GM12878 (cell line): ENCODE data around the gene ZNF425. TPM values are rescaled to one million over a fixed set of nuclear protein-coding genes. Genes with fewer than 3 reads are reported as not detected.

Experiments used
- ATAC-seq: fragments of 200-7000 bp; cut with Tn5 transposase; 3 replicates; pipeline ENCODE4 v1.9.1; 2020; ENCODE audit warnings: mild to moderate bottlenecking, moderate library complexity
- BruUV-seq: library from RNA; stranded (reverse); fragments of 400-500 nt; replicated peaks from 2 replicates; lab custom pipeline; 2021; lab: Mats Ljungman, UMichigan
- CTCF ChIA-PET: fragments of 300-600 bp; sonication (Branson Sonifier 250); formaldehyde crosslinking; extraction: SDS; loops from one replicate; lab custom pipeline; 2021; ENCODE audit warnings: inconsistent platforms; lab: Yijun Ruan, JAX
- POLR2A ChIA-PET: fragments of 350-600 bp; formaldehyde crosslinking; extraction: SDS; loops from one replicate; lab custom pipeline; 2021; ENCODE audit warnings: inconsistent platforms; lab: Charles Lee
- RAD21 ChIA-PET: fragments of 300-600 bp; sonication (Branson Sonifier 250); formaldehyde crosslinking; loops from one replicate; lab custom pipeline; 2023; ENCODE audit warnings: antibody characterized with exemption; ENCODE audit not compliant: unreplicated experiment; lab: Charles Lee
- SMC1A ChIA-PET: fragments of 300-600 bp; sonication (Branson Sonifier 250); formaldehyde crosslinking; loops from one replicate; lab custom pipeline; 2023; ENCODE audit not compliant: unreplicated experiment, uncharacterized antibody; lab: Charles Lee
- DNase-seq: peaks from one replicate; pipeline ENCODE4 v3.0.0-alpha.2; 2011; ENCODE audit warnings: low read depth, low spot score
- FAIRE-seq: peaks from 3 replicates; lab custom pipeline; 2011; peaks lifted over from hg19 to GRCh38; lab: Jason Lieb, UNC
- H2AFZ ChIP-seq: 2 replicates; pipeline ENCODE4 v1.6.0; 2011; ENCODE audit warnings: low read depth, low read length, control low read depth; ENCODE audit not compliant: control insufficient read depth
- H3K27ac ChIP-seq: 2 replicates; pipeline ENCODE4 v1.5.1; 2011; ENCODE audit warnings: control low read depth; ENCODE audit not compliant: control insufficient read depth, insufficient read depth
- H3K27me3 ChIP-seq, 2 experiments: replicated peaks in 1 of 2; 2 replicates each; pipeline versions ENCODE4 v1.6.0 to v1.6.1; 2011; ENCODE audit warnings: low read length in 1 of 2; ENCODE audit not compliant: control insufficient read depth in 2 of 2, insufficient read depth in 2 of 2
- H3K36me3 ChIP-seq, 2 experiments: 2 replicates each; pipeline ENCODE4 v1.5.1; 2011; ENCODE audit warnings: low read length in 1 of 2; ENCODE audit not compliant: control insufficient read depth in 2 of 2, insufficient read depth in 2 of 2
- H3K4me1 ChIP-seq: 2 replicates; pipeline ENCODE4 v1.6.1; 2011; ENCODE audit warnings: mild to moderate bottlenecking, low read length, moderate library complexity, mixed read lengths; ENCODE audit not compliant: control insufficient read depth, insufficient read depth
- H3K4me2 ChIP-seq: 2 replicates; pipeline ENCODE4 v1.6.0; 2011; ENCODE audit warnings: control low read depth; ENCODE audit not compliant: control insufficient read depth, insufficient read depth
- H3K4me3 ChIP-seq: fragments of 200-600 bp; sonication (generic); 2 replicates; pipeline ENCODE4 v1.5.1; 2016
- H3K79me2 ChIP-seq: 2 replicates; pipeline ENCODE4 v1.6.0; 2011; ENCODE audit warnings: low read length; ENCODE audit not compliant: control insufficient read depth, insufficient read depth
- H3K9ac ChIP-seq: 2 replicates; pipeline ENCODE4 v1.8.0; 2011; ENCODE audit warnings: low read length, control low read depth, mixed read lengths; ENCODE audit not compliant: control insufficient read depth, insufficient read depth
- H3K9me3 ChIP-seq: replicated peaks from 3 replicates; pipeline ENCODE4 v1.5.1; 2011; ENCODE audit warnings: mild to moderate bottlenecking, low read length; ENCODE audit not compliant: control insufficient read depth, insufficient read depth
- H4K20me1 ChIP-seq: 2 replicates; pipeline ENCODE4 v1.6.0; 2011; ENCODE audit not compliant: control insufficient read depth, insufficient read depth
- BMI1 ChIP-seq: fragments of 450-650 bp; IDR thresholded peaks from 2 replicates; pipeline ENCODE4 v1.6.1; 2016; ENCODE audit warnings: mild to moderate bottlenecking, moderate library complexity, borderline replicate concordance
- EED ChIP-seq: sonication (generic); IDR thresholded peaks from 2 replicates; pipeline ENCODE4 v1.6.1; 2016; ENCODE audit warnings: antibody characterized with exemption, low read depth
- RELA ChIP-seq: fragments of 450-650 bp; IDR thresholded peaks from 2 replicates; pipeline ENCODE4 v1.8.0; 2014; ENCODE audit warnings: borderline replicate concordance; ENCODE audit not compliant: partially characterized antibody
- TAF1 ChIP-seq: IDR thresholded peaks from 2 replicates; pipeline ENCODE4 v1.6.1; 2011; ENCODE audit warnings: mild to moderate bottlenecking, low read depth, low read length, borderline replicate concordance
- TCF12 ChIP-seq: IDR thresholded peaks from 2 replicates; pipeline ENCODE4 v1.6.1; 2011; ENCODE audit warnings: low read depth, mild to moderate bottlenecking, low read length
- TCF3 ChIP-seq: IDR thresholded peaks from 2 replicates; pipeline ENCODE4 v1.6.1; 2012; ENCODE audit warnings: low read depth, mild to moderate bottlenecking, low read length, borderline replicate concordance; ENCODE audit not compliant: insufficient read depth
- ZNF687 ChIP-seq: fragments of 450-650 bp; IDR thresholded peaks from 2 replicates; pipeline ENCODE4 v1.6.1; 2017; ENCODE audit warnings: mild to moderate bottlenecking, moderate library complexity
- WGBS: methylation state at CpG from one replicate; pipeline ENCODE4 v1.1.6; 2016; ENCODE audit warnings: low lambda C conversion rate; ENCODE audit not compliant: insufficient replicate concordance, insufficient coverage; ENCODE audit errors: missing lambda C conversion rate; 5-methylcytosine and 5-hydroxymethylcytosine counted together
- in situ Hi-C: fragments of 300-500 bp; cut with MboI; formaldehyde crosslinking; loops from 9 replicates; pipeline ENCODE4 v1.14.3; 2018; ENCODE audit warnings: mixed read lengths
- intact Hi-C: fragments of 100-400 bp; cut with micrococcal nuclease; formaldehyde crosslinking; loops from one replicate; pipeline ENCODE4 v1.14.2; 2022; ENCODE audit not compliant: unreplicated experiment
- polyA plus RNA-seq, 11 experiments: library from polyadenylated mRNA; depleted of rRNA in 4 of 11; unstranded in 6 of 11; stranded (reverse) in 5 of 11; fragments of >200 nt; fragmentation: Nextera tagmentation in 4 of 11; fragmentation: Illumina TruSeq in 1 of 11; extraction: Ambion mirVana in 4 of 11; extraction: Trizol in 1 of 11; gene quantifications; 1 replicate in 1 of 11; 2 replicates in 10 of 11; pipeline versions ENCODE4 v1.2.1 to v1.2.3, GENCODE V29; 2011 to 2016; ENCODE audit warnings: inconsistent platforms in 2 of 11, missing spikeins in 2 of 11, low read depth in 1 of 11
- total RNA-seq, 4 experiments: library from RNA; depleted of rRNA in 3 of 4; stranded (reverse); fragments of >200 nt in 3 of 4; fragmentation: Illumina TruSeq in 1 of 4; extraction: Trizol in 1 of 4; gene quantifications; 2 replicates each; pipeline versions ENCODE4 v1.2.1 to v1.2.3, GENCODE V29; 2013 to 2021
- TF ChIP-seq, protein P1 (sequence below): IDR thresholded peaks from 2 replicates; pipeline ENCODE4 v1.6.1; 2012; ENCODE audit warnings: improper control_type of control experiment, low read depth, low read length; ENCODE audit not compliant: insufficient replicate concordance
- TF ChIP-seq, protein P2 (sequence below): fragments of 150-350 bp; IDR thresholded peaks from 2 replicates; pipeline ENCODE4 v1.6.1; 2016; ENCODE audit warnings: low read depth, low read length
- TF ChIP-seq, protein P3 (sequence below): fragments of 450-650 bp; IDR thresholded peaks from 2 replicates; pipeline ENCODE4 v1.6.1; 2016; ENCODE audit warnings: mild to moderate bottlenecking

The ZNF425 gene
- total and polyA plus RNA-seq, 10 of the 15 experiments (the other 5 are each of a cell fraction or from before 2014, with no cell fraction given): 0.19 to 1.8 (median 0.91) TPM

GRCh38 chr7:149102666-149103065, 23.5 kb downstream of the ZNF425 start:
- RAD21 ChIA-PET: no interaction called here
- FAIRE-seq: no peak
- Histone ChIP-seq H3K27ac (no peak overlapping the region), H3K79me2 (no peaks in the 10 kb centered on the region), H4K20me1 (no peaks in the 10 kb centered on the region), H3K9me3 (no peaks in the 10 kb centered on the region), H3K36me3 (no peaks in the 10 kb centered on the region), H3K27me3 (no peaks in the 10 kb centered on the region), H3K4me3 (no peak overlapping the region), H2AFZ (no peak overlapping the region), H3K9ac (no peak overlapping the region), H3K4me2 (no peak overlapping the region), H3K4me1 (no peaks in the 10 kb centered on the region)
- CTCF ChIA-PET: no interaction called here
- intact Hi-C loops: no loop called here
- SMC1A ChIA-PET: no interaction called here
- ATAC-seq: no peak
- in situ Hi-C loops: no loop called here
- no peak for DNase-seq
- WGBS: 14% methylated on average over 1 of the region's 1 CpG
- no TSS peak for BruUV-seq
- POLR2A ChIA-PET: no interaction called here
- TF ChIP-seq EED: no peak
- TF ChIP-seq TCF12: no peak
- no peak for TF ChIP-seq RELA
- TF ChIP-seq, protein P1, sequence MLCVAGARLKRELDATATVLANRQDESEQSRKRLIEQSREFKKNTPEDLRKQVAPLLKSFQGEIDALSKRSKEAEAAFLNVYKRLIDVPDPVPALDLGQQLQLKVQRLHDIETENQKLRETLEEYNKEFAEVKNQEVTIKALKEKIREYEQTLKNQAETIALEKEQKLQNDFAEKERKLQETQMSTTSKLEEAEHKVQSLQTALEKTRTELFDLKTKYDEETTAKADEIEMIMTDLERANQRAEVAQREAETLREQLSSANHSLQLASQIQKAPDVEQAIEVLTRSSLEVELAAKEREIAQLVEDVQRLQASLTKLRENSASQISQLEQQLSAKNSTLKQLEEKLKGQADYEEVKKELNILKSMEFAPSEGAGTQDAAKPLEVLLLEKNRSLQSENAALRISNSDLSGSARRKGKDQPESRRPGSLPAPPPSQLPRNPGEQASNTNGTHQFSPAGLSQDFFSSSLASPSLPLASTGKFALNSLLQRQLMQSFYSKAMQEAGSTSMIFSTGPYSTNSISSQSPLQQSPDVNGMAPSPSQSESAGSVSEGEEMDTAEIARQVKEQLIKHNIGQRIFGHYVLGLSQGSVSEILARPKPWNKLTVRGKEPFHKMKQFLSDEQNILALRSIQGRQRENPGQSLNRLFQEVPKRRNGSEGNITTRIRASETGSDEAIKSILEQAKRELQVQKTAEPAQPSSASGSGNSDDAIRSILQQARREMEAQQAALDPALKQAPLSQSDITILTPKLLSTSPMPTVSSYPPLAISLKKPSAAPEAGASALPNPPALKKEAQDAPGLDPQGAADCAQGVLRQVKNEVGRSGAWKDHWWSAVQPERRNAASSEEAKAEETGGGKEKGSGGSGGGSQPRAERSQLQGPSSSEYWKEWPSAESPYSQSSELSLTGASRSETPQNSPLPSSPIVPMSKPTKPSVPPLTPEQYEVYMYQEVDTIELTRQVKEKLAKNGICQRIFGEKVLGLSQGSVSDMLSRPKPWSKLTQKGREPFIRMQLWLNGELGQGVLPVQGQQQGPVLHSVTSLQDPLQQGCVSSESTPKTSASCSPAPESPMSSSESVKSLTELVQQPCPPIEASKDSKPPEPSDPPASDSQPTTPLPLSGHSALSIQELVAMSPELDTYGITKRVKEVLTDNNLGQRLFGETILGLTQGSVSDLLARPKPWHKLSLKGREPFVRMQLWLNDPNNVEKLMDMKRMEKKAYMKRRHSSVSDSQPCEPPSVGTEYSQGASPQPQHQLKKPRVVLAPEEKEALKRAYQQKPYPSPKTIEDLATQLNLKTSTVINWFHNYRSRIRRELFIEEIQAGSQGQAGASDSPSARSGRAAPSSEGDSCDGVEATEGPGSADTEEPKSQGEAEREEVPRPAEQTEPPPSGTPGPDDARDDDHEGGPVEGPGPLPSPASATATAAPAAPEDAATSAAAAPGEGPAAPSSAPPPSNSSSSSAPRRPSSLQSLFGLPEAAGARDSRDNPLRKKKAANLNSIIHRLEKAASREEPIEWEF: no peak
- TF ChIP-seq, protein P2, sequence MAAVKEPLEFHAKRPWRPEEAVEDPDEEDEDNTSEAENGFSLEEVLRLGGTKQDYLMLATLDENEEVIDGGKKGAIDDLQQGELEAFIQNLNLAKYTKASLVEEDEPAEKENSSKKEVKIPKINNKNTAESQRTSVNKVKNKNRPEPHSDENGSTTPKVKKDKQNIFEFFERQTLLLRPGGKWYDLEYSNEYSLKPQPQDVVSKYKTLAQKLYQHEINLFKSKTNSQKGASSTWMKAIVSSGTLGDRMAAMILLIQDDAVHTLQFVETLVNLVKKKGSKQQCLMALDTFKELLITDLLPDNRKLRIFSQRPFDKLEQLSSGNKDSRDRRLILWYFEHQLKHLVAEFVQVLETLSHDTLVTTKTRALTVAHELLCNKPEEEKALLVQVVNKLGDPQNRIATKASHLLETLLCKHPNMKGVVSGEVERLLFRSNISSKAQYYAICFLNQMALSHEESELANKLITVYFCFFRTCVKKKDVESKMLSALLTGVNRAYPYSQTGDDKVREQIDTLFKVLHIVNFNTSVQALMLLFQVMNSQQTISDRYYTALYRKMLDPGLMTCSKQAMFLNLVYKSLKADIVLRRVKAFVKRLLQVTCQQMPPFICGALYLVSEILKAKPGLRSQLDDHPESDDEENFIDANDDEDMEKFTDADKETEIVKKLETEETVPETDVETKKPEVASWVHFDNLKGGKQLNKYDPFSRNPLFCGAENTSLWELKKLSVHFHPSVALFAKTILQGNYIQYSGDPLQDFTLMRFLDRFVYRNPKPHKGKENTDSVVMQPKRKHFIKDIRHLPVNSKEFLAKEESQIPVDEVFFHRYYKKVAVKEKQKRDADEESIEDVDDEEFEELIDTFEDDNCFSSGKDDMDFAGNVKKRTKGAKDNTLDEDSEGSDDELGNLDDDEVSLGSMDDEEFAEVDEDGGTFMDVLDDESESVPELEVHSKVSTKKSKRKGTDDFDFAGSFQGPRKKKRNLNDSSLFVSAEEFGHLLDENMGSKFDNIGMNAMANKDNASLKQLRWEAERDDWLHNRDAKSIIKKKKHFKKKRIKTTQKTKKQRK: no peak
- TF ChIP-seq, protein P3, sequence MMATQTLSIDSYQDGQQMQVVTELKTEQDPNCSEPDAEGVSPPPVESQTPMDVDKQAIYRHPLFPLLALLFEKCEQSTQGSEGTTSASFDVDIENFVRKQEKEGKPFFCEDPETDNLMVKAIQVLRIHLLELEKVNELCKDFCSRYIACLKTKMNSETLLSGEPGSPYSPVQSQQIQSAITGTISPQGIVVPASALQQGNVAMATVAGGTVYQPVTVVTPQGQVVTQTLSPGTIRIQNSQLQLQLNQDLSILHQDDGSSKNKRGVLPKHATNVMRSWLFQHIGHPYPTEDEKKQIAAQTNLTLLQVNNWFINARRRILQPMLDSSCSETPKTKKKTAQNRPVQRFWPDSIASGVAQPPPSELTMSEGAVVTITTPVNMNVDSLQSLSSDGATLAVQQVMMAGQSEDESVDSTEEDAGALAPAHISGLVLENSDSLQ: no peak
- TF ChIP-seq TCF3: no peak
- no peak for TF ChIP-seq ZNF687
- TF ChIP-seq BMI1: no peak
- no peak for TF ChIP-seq TAF1
